Peyer's patch (tissue), 4 donors: ENCODE results near the gene CHSY1. TPM values are rescaled to one million over a fixed set of nuclear protein-coding genes. Genes with fewer than 3 reads are reported as not detected.

ENCODE experiments used
- DNase-seq, 3 donors: peaks; one replicate each; pipeline ENCODE4 v3.0.0-alpha.2; 2017 to 2019
- H3K27ac ChIP-seq, 4 donors: fragments of 200-600 bp; sonication (generic); one replicate each; pipeline ENCODE4 v1.5.1; 2016 to 2019
- H3K27me3 ChIP-seq, 2 donors: fragments of 200-600 bp; sonication (generic); one replicate each; pipeline ENCODE4 v1.5.1; 2019
- H3K36me3 ChIP-seq, 3 donors: fragments of 200-600 bp; sonication (generic); one replicate each; pipeline ENCODE4 v1.5.1; 2016 to 2019
- H3K4me1 ChIP-seq, 4 donors: fragments of 200-600 bp; sonication (generic); one replicate each; pipeline ENCODE4 v1.5.1; 2016 to 2019
- H3K4me3 ChIP-seq, 4 donors: fragments of 200-600 bp; sonication (generic); 1 replicate in 3 of 4; 2 replicates in 1 of 4; pipeline ENCODE4 v1.5.1; 2016 to 2019; ENCODE audit warnings: mild to moderate bottlenecking in 1 of 4
- H3K9me3 ChIP-seq, 4 donors: fragments of 200-600 bp; sonication (generic); one replicate each; pipeline ENCODE4 v1.5.1; 2016 to 2019; ENCODE audit warnings: mild to moderate bottlenecking in 1 of 4
- POLR2A ChIP-seq, 2 donors: fragments of 450-650 bp; IDR thresholded peaks; one replicate each; pipeline ENCODE4 v1.5.1; 2017; ENCODE audit warnings: antibody characterized with exemption in 2 of 2, mild to moderate bottlenecking in 2 of 2, moderate library complexity in 2 of 2
- total RNA-seq, 4 donors: library from RNA; depleted of rRNA; stranded (reverse); fragments of >200 nt; gene quantifications; one replicate each; pipeline ENCODE4 v1.1.0, GENCODE V29; 2016
- TF ChIP-seq, protein P1 (sequence below), 6 experiments: fragments of 450-650 bp in 4 of 6; fragments of 200-600 bp in 2 of 6; sonication (generic) in 1 of 6; IDR thresholded peaks; one replicate each; pipeline ENCODE4 v1.5.1; 2017 to 2019; ENCODE audit warnings: antibody characterized with exemption in 6 of 6, mild to moderate bottlenecking in 3 of 6, moderate library complexity in 1 of 6

The CHSY1 gene
- total RNA-seq, 4 donors from 2014 or later, result 8.1 to 31.4 (median 9.3) TPM

DNA sequence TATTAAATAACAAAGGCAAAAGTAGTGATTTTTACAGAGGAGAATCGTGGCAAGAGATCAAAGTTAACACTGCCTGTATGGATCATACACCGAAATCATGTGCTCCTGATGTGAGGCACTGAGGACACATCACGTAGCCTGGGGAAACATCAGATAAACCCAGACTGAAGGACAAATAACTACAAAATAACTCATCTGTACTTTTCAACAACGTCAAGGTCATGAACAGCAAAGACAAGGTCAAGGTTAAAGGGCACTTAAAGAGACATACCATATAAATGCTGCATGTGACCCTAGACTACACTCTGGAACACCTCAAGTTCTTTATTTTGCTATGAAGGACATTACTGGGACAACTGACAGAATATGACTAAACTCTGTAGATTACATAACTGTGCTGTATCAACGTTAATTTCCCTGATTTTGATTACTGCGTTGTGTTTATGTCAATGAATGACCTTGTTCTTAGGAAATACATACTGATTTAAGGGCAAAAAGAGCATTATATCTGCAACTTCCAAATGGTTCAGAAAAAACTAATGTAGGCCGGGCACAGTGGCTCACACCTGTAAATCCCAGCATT is 48.1 kb downstream of the CHSY1 start:
- peaks cover 0 to 31% (median 3%) of the 10 kb centered on the region in 4 donors for H3K4me1 ChIP-seq
- no peaks in the 10 kb centered on the region for H3K27me3 ChIP-seq

DNA sequence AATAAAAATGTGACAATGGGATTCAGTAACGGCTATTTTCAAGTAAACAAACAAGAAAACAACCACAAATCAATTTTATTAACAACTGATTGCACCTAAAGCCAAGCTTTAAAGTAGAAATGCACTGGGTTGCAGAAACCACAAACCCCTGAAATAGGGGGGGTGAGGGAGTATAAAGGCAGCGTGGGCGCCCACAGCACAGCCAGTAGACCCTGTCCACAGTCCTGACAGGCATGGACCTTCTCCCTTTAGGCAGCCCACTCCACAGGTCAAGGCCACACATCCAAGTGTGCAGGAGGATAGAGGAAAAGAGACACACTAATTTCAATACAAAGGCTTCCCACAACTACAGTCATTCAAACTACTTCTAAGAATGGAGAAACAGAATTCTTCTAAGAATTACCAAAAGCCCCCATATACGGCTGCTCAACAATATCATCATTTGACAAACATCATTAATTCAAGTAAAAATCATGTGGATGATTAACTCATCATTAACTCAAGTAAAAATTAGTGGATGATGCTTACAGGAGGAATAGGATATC is 48.7 kb downstream of the CHSY1 start:
- no peak overlapping the region for H3K4me3 ChIP-seq
- H3K9me3 ChIP-seq, result no peaks in the 10 kb centered on the region
- peaks cover 0 to 32% (median 3%) of the 10 kb centered on the region in 4 donors for H3K4me1 ChIP-seq
- H3K36me3 ChIP-seq, result no peaks in the 10 kb centered on the region
- H3K27me3 ChIP-seq, result no peaks in the 10 kb centered on the region
- TF ChIP-seq POLR2A (IDR thresholded peaks at IDR 0.05), result no peak
- TF ChIP-seq, protein P1, sequence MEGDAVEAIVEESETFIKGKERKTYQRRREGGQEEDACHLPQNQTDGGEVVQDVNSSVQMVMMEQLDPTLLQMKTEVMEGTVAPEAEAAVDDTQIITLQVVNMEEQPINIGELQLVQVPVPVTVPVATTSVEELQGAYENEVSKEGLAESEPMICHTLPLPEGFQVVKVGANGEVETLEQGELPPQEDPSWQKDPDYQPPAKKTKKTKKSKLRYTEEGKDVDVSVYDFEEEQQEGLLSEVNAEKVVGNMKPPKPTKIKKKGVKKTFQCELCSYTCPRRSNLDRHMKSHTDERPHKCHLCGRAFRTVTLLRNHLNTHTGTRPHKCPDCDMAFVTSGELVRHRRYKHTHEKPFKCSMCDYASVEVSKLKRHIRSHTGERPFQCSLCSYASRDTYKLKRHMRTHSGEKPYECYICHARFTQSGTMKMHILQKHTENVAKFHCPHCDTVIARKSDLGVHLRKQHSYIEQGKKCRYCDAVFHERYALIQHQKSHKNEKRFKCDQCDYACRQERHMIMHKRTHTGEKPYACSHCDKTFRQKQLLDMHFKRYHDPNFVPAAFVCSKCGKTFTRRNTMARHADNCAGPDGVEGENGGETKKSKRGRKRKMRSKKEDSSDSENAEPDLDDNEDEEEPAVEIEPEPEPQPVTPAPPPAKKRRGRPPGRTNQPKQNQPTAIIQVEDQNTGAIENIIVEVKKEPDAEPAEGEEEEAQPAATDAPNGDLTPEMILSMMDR (IDR thresholded peaks at IDR 0.05), result no peak
- H3K27ac ChIP-seq, result no peak overlapping the region
- no peak for DNase-seq

More for the DNA sequence above, 48.1 kb downstream of the CHSY1 start:
- Histone ChIP-seq H3K36me3 (no peaks in the 10 kb centered on the region), H3K9me3 (no peaks in the 10 kb centered on the region), H3K4me3 (no peak overlapping the region), H3K27ac (no peak overlapping the region)
- TF ChIP-seq, protein P1 (IDR thresholded peaks at IDR 0.05), result no peak
- no peak for DNase-seq

DNA sequence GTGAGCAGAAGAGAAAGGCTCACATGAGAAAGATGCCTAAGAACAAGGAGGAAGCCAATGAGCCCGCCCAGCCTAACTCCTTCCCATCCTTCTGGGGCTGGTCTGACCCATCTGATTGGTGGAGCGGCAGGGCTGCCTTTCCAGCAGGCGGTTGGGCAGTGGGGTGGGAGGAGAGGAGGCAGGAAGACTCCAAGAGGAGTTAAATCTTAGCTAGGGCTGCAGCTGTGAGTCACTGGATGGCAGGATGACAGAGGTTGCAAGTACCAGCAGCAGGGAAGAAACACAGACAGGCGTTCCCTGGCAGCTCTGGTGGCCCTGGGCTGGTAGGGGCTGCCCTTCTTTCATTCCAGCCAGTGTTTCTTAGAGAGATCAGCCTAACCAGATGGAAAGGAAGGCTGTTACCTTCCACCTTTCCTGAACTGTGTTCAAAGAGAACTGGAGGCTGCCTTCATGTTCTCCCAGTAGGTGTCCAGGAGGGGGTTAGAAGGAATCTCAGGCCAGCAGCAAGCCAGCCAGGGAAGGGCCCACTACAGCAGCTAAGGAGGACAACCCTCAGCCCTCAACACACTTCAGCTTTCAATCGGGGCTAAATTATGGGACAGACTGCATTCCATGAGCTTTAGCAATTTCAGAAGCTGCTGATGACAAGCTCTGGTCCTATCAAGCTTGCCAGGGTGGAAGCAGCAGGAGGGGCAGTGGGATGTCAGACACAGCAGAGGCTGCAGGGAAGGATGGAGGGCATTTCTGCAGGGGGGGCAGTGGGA is 50.3 kb downstream of the CHSY1 start:
- Histone ChIP-seq H3K4me1 (peaks cover 0 to 32% (median 3%) of the 10 kb centered on the region in 4 donors), H3K36me3 (no peaks in the 10 kb centered on the region), H3K4me3 (no peak overlapping the region), H3K9me3 (no peaks in the 10 kb centered on the region), H3K27me3 (no peaks in the 10 kb centered on the region), H3K27ac (peak overlapping the region in 3 of 4 donors; percentile 1 to 70 (median 53))
- DNase-seq, result peak in 2 of 3 donors; percentile 44 to 82
- TF ChIP-seq POLR2A (IDR thresholded peaks at IDR 0.05), result no peak
- TF ChIP-seq, protein P1 (IDR thresholded peaks at IDR 0.05), result no peak

DNA sequence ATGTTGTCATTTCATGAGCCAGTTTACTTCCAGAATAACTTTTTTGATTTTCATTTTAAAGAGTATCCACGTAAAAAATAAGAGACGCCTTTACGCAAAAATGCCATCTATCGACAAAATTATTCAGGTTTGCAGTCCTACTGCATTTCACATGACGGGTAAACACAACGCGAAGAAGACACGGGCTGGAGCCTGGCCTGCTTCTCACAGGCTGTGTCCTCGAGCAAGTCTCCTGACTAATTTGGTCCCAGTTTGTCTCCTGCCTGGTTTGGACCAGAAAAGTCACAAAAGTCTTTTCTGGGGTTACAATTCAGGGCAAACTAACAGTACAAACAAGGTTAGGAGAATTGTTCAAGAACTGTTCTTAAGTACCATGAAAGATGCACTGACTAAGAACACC is 51.7 kb downstream of the CHSY1 start:
- no peaks in the 10 kb centered on the region for H3K27me3 ChIP-seq
- H3K36me3 ChIP-seq, result no peaks in the 10 kb centered on the region
- peak overlapping the region; percentile 1 to 70 (median 35) for H3K27ac ChIP-seq
- DNase-seq, result no peak
- TF ChIP-seq, protein P1 (IDR thresholded peaks at IDR 0.05), result no peak
- no peak for TF ChIP-seq POLR2A (IDR thresholded peaks at IDR 0.05)
- no peak overlapping the region for H3K4me3 ChIP-seq
- H3K9me3 ChIP-seq, result no peaks in the 10 kb centered on the region
- H3K4me1 ChIP-seq, result peaks cover 0 to 32% (median 3%) of the 10 kb centered on the region in 4 donors

DNA sequence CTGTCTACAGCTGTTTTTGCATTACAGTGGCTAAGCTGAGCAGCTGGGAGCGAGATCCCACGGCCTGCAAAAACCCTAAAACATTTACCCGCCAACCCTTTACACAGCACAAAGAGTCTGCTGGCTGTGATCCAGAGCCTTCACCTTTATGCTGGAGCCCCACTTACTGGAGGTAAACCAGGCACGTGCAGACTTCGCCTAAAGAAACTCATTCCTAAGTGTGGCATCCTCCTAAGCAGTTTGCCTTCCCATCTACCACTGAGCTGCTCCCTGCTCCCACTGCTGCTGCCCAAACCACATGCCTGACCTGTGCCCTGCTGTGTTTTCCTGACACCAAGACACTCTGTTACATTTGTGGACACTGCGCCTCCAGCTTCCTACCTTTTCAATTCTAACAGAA is 53.0 kb downstream of the CHSY1 start:
- Histone ChIP-seq H3K36me3 (no peaks in the 10 kb centered on the region), H3K4me3 (no peak overlapping the region), H3K27me3 (no peaks in the 10 kb centered on the region), H3K9me3 (no peaks in the 10 kb centered on the region), H3K27ac (peak overlapping the region; percentile 25 to 70 (median 48)), H3K4me1 (peaks cover 0 to 34% (median 5%) of the 10 kb centered on the region in 4 donors)
- TF ChIP-seq POLR2A (IDR thresholded peaks at IDR 0.05), result no peak
- TF ChIP-seq, protein P1 (IDR thresholded peaks at IDR 0.05), result no peak
- DNase-seq, result no peak
